Measurements from ENCODE around the gene TEX13D.

The TEX13D gene

DNA sequence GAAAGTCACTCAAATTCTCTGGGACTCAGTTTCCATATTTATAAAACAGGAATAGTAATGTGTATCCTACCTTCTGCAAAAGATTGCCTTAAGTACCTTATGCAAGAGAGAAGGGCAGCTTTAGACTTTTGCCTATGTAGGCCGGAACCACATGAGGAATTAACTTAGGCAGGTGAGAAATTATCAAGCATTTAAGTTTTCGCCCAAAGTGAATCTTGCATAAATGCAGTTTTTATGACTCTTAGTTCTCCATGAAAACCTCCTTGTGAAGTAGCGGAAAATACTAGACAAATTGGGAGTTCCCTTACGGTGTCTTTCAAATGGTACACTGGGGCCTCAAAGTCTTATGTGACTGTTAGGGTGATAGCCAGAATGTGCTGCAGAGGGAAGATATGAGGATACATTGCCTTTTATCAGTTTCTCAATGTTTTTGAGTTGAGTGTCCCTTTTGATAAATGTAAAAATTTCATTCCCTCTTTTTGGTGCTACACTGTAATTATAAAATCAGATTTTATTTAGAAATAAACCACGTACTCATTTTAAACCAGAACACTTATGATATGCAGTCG is 16.5 kb downstream of the TEX13D start:
- FAIRE-seq = no peak

DNA sequence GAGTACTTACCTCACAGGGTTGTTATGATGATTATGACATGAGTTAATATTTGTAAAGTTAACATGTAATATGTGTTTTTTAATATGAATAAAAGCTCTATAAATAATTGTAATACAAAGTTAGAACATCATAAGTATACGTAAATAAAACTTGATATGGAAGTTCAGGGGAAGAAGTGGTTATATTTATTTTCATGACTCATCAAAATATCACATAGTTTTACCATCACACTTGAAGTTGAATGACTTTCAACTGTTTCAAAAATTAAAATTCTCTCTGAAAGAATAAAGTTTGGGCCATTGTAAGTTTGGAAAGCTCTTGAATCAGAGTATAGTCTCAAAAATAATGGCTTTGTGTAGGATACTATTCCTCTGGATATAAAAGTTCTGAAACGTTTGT is 22.2 kb downstream of the TEX13D start:
- no peak for FAIRE-seq

DNA sequence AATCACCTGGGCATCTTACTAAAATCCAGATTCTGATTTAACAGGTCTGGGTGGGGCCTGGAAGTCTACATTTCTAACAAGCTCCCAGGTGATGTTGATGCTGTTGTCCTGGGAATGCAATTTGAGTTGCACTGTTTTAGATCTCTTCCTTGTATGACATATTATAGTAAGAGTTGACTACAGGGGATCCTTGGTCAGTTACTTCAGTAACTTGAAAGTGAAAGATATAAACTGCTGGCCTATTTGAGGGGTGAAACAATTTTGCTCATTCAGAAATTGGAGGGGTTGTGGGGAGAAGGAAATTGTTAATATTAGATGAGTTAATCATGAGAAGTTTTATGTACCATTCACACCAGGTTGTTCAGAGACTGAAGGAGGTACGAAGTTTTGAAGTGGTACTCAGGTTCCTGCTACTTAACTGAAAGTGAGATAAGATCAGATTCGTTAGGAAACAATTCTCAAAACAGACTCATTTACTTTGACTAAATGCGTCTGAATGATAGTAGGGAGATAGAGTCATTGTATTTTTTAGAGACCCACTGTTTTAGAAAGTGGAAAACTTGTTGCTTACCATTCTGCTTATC is 26.4 kb downstream of the TEX13D start:
- FAIRE-seq = no peak

- FAIRE-seq = no peak
Observed at GRCh38 chrX:124362072-124362471, 29.6 kb downstream of the TEX13D start.

GRCh38 chrX:124362761-124363160 is 30.3 kb downstream of the TEX13D start:
- no peak for FAIRE-seq

DNA sequence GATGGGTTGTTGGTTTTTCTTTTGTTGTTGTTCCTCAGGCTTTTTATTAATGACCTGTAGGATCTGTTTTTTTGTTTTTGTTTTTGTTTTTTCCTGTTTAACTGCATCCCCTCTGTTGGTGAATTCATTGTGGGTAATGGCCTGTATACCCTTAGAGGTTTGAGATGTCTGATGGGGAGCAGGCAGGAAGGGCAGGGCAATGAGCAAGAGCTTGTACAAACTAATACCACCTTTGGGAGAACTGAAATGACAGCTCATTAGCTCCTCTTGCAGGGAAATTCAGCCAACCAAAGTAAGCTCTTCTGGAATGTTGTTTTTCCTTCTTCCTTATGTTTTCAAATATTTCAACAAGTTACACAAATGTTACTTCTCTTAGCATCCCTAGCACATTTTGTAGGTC is 37.3 kb downstream of the TEX13D start:
- FAIRE-seq = no peak

GRCh38 chrX:124373348-124373747 is 40.9 kb downstream of the TEX13D start:
- no peak for FAIRE-seq

GRCh38 chrX:124378643-124379042 is 46.2 kb downstream of the TEX13D start:
- FAIRE-seq = no peak

- FAIRE-seq = peak; percentile 73
Observed at GRCh38 chrX:124383354-124383753, 50.9 kb downstream of the TEX13D start.

GRCh38 chrX:124386401-124386800 is 53.9 kb downstream of the TEX13D start:
- no peak for FAIRE-seq

Measured in colon (tissue), 2 donors.